ENCODE results near the gene SLC12A3.

Gene SLC12A3

GRCh38 chr16:56910112-56910511 is 45.1 kb downstream of the SLC12A3 start:
- no peak overlapping the region for H3K4me3 ChIP-seq (ENCODE audit: low read depth, low read length)
- H3K36me3 ChIP-seq (ENCODE audit: control insufficient read depth, insufficient read depth, low read length), result no peaks in the 10 kb centered on the region
- H3K4me2 ChIP-seq (ENCODE audit: low read length), result no peak overlapping the region
- no peak overlapping the region for H2AFZ ChIP-seq
- H3K79me2 ChIP-seq, result no peaks in the 10 kb centered on the region
- H3K9me3 ChIP-seq (ENCODE audit: control insufficient read depth, low read length), result no peaks in the 10 kb centered on the region
- peak overlapping the region; percentile 60 for H3K27ac ChIP-seq
- no peak overlapping the region for H3K9ac ChIP-seq
- H3K4me1 ChIP-seq, result peaks cover 11% of the 10 kb centered on the region
- no peak for TF ChIP-seq CTCF (IDR thresholded peaks at IDR 0.05)
- H3K27me3 ChIP-seq (ENCODE audit: control insufficient read depth, insufficient read depth, low read length), result no peaks in the 10 kb centered on the region

- no peak overlapping the region for H2AFZ ChIP-seq
- no peak overlapping the region for H3K4me3 ChIP-seq (ENCODE audit: low read depth, low read length)
- no peak for TF ChIP-seq CTCF (IDR thresholded peaks at IDR 0.05)
- H3K27me3 ChIP-seq (ENCODE audit: control insufficient read depth, insufficient read depth, low read length), result no peaks in the 10 kb centered on the region
- H3K79me2 ChIP-seq, result no peaks in the 10 kb centered on the region
- peak overlapping the region; percentile 60 for H3K27ac ChIP-seq
- H3K4me1 ChIP-seq, result peaks cover 11% of the 10 kb centered on the region
- no peaks in the 10 kb centered on the region for H3K36me3 ChIP-seq (ENCODE audit: control insufficient read depth, insufficient read depth, low read length)
- H3K9me3 ChIP-seq (ENCODE audit: control insufficient read depth, low read length), result no peaks in the 10 kb centered on the region
- no peak overlapping the region for H3K9ac ChIP-seq
- no peak overlapping the region for H3K4me2 ChIP-seq (ENCODE audit: low read length)
These were observed 45.9 kb downstream of the SLC12A3 start for GRCh38 chr16:56910654-56911539.

- TF ChIP-seq CTCF (IDR thresholded peaks at IDR 0.05), result no peak
- Histone ChIP-seq H3K4me1 (peaks cover 11% of the 10 kb centered on the region), H3K4me3 (ENCODE audit: low read depth, low read length) (no peak overlapping the region), H3K27me3 (ENCODE audit: control insufficient read depth, insufficient read depth, low read length) (no peaks in the 10 kb centered on the region), H2AFZ (no peak overlapping the region), H3K4me2 (ENCODE audit: low read length) (no peak overlapping the region), H3K9me3 (ENCODE audit: control insufficient read depth, low read length) (no peaks in the 10 kb centered on the region), H3K27ac (peak overlapping the region; percentile 60), H3K79me2 (no peaks in the 10 kb centered on the region), H3K9ac (no peak overlapping the region), H3K36me3 (ENCODE audit: control insufficient read depth, insufficient read depth, low read length) (no peaks in the 10 kb centered on the region)
These were observed 47.0 kb downstream of the SLC12A3 start for GRCh38 chr16:56911771-56912571.

GRCh38 chr16:56912746-56913708 is 48.0 kb downstream of the SLC12A3 start:
- no peak overlapping the region for H3K4me3 ChIP-seq (ENCODE audit: low read depth, low read length)
- H3K36me3 ChIP-seq (ENCODE audit: control insufficient read depth, insufficient read depth, low read length), result no peaks in the 10 kb centered on the region
- H3K4me2 ChIP-seq (ENCODE audit: low read length), result no peak overlapping the region
- H3K79me2 ChIP-seq, result no peaks in the 10 kb centered on the region
- H3K4me1 ChIP-seq, result peaks cover 11% of the 10 kb centered on the region
- H3K27ac ChIP-seq, result peak overlapping the region; percentile 51
- H3K9me3 ChIP-seq (ENCODE audit: control insufficient read depth, low read length), result no peaks in the 10 kb centered on the region
- peak overlapping the region; percentile 64 for H2AFZ ChIP-seq
- H3K27me3 ChIP-seq (ENCODE audit: control insufficient read depth, insufficient read depth, low read length), result no peaks in the 10 kb centered on the region
- TF ChIP-seq CTCF (IDR thresholded peaks at IDR 0.05), result no peak
- no peak overlapping the region for H3K9ac ChIP-seq

Measured in parathyroid adenoma (tissue), 2 donors.